ENCODE measurements around the gene WFDC5.
A peak's percentile ranks its signal among the peaks of the same experiment; 100 is the strongest.

The WFDC5 gene

DNA sequence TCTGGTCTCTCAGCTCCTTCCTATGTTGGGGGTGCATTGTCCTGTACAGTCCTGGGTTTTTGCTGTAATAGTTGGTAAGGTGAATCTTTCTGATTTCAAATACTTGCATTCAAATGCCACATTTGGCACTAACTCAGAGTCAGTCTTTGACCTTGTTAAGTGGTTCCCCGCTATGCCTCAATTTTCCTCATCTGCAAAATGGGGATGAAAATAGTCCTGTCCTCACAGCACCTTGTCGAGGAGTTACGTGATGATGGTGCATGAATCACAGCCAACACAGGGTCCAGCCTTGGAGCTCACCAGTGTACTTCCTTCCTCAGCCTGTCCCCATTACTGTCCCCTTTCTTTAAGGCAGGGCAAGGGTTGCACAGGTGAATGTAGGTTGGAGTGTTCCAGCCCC, 1.1 kb downstream of the WFDC5 start:
- DNase-seq = no peak

GRCh38 chr20:45112754-45113153, 2.2 kb downstream of the WFDC5 start:
- no peak for DNase-seq

- no peak for DNase-seq
Observed at GRCh38 chr20:45111799-45112471, 3.0 kb downstream of the WFDC5 start.

DNA sequence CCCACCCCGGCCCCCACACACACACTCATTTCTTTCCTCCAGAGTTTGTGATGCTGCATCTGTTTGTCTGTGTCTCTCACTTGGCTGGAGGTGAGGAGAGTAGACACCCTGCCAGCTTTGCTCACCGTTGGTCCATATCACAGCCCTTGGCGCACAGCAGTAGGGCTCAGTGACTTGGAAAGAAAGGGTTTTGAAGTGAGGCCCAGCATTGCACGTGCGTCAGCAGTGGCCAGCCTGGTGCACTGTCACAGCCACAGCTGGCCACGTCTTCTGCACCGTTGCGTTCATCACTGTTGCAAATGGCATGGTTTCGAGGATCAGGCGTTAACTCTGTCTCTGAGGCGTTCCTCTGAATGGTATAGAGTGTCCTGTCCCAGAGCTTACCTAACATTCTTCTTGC, 3.7 kb downstream of the WFDC5 start:
- no peak for DNase-seq

DNA sequence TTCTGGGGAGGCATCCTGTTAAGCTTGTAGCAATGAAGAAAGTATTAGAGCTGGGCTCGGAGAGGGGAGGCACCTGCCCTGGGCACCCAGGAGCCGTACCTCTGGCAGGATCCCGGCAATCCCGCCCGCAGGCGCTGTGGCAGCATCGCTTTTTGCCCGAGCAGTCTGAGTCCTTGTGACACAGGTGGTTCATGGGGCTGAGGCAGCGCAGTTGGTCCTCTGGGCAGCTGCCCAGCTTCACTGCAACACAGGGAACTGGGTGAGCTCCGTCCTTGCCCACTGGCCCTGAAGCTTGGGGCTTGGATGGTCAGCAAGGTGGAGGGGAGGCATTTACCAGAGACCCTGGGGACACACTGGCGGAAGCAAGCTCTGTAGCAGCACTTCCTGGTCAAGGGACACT, 4.7 kb downstream of the WFDC5 start:
- DNase-seq = no peak

- no peak for DNase-seq
Observed at GRCh38 chr20:45109634-45110033, 5.3 kb downstream of the WFDC5 start.

DNA sequence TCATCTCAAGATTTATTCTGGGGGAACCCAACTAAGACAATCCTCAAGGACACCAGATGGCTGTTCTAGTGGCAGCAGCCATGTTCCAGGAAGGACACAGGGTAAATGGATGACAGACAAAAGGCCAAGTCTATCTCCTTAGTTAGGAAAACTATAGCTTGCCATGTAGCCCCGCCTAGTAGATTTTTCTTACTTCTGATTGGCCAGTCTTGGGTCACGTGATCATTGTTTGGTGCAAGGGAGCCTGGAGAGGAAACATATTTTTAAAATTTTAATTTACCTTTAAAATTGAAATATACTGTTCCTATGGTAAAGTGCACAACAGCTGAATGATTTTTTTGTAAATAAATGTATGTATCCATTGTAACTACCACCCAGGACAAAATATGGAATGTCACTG, 9.7 kb downstream of the WFDC5 start:
- DNase-seq = no peak

DNA sequence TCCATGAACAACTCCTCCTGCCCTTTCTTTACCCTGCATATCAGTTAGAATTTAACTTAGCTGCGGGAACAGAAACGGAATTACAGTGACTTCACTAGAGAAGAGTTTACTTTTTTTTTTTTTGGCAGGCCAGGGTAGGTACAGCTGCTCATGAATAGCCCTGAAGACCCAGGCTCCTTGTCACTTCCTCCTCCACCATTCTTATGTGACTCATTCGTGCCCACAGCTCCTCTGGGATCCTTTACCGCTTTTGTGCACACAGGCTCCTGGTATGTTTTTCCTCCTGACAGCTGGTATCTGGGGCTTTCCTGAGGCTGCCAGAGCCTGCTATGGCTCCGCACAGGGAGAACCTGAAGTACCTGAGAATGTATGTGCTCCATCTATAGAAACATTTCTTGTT, 10.2 kb downstream of the WFDC5 start:
- no peak for DNase-seq

DNA sequence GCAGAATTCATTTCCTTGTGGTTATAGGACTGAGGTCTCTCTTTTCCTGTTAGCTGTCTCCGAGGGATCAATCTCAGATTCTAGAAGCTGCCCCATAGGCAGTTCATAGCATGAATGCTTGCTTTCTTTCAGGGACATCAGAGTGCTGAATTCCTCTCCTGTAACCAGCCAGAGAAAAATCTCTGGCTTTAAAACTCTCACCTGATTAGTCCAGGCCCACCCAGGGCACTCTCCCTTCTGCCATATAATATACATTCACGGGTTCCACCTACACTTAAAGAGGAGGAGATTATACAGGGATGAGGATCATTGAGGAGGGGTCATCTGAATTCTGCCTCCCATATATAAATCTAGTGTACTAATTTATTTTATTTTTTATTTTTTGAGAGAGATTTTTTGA, 11.9 kb downstream of the WFDC5 start:
- no peak for DNase-seq

DNA sequence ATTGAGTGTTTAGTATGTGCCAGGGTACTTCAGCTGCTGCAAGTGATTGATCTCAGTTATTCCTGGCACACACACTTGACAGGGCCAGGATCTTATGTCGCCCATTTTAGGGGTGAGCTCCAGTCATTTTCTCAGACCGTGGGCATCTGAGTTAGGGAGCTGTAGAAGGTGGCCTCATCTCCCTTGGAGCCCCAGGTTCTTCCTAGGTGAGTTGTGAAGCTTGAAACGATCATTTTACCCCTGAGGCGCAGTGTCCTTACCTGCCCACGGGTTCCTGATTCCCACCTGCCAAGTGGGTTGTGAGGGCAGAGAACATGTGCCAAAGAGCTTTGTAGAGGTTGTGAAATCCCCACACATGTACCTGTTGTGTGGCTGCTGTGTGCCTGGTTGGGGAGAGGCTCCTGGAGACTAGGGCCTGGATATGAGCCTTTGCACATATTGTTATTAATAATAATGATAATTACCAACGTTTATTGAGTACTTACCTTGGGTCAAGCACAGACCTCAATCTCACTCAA, 13.6 kb downstream of the WFDC5 start:
- no peak for DNase-seq

GRCh38 chr20:45100563-45101245, 14.3 kb downstream of the WFDC5 start, which contains the start of gene KCNS1:
Gene KCNS1 (minus strand): TSS chr20:45101127. CDS start chr20:45099236, 1,891 bp downstream.
- DNase-seq = no peak

GRCh38 chr20:45098103-45098773, 16.7 kb downstream of the WFDC5 start:
- DNase-seq = no peak

DNA sequence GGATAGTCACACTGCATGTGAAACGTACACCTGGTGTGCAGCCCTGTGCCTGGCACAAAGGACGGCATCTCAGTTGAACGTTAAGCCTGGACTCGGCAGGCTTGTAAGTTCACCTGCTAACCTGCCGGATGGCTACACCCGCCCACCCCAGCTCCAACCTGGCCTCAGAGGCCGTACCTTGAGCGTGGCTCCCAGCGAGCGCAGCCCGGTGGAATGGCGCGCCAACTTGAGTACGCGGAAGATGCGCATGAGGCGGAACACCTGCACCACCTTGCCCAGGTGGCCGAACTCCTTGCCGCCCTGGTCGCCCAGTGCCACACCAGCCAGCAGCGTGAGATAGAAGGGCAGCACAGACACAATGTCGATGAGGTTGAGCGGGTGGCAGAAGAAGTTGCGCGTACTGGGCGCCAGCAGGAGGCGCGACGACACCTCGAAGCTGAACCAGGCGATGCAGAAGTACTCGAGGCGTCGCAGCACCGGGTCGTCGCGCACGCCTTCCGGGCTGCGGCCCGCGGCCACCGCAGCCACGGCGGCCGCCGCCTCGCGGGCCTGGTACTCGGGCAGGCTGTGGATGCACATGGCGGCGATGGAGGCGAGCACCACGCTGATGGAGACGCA, 17.4 kb downstream of the WFDC5 start:
- DNase-seq = peak; percentile 46

- no peak for DNase-seq
Observed at GRCh38 chr20:45096781-45097180, 18.2 kb downstream of the WFDC5 start.

DNA sequence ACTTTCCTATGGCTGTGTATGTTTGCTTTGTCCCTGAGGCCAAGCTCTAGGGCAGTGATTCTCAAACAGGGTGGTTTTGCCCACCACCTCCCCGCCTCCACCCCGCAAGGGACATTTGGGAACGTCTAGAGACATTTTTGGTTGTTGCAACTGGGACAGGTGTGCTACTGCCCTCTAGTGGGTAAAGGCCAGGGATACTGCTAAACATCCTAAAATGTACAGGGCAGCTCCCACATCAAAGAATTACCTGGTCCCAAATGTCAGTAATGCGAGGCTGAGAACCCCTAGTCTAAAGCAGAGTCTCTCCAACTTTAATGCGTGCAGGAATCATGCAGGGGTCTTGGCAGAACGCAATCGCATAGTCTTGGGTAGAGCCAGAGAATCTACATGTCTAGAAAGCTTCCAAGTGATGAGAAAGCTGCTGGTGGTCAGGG, 19.2 kb downstream of the WFDC5 start:
- DNase-seq = peak; percentile 67

- no peak for DNase-seq
Observed at GRCh38 chr20:45094864-45095574, 20.0 kb downstream of the WFDC5 start.

DNA sequence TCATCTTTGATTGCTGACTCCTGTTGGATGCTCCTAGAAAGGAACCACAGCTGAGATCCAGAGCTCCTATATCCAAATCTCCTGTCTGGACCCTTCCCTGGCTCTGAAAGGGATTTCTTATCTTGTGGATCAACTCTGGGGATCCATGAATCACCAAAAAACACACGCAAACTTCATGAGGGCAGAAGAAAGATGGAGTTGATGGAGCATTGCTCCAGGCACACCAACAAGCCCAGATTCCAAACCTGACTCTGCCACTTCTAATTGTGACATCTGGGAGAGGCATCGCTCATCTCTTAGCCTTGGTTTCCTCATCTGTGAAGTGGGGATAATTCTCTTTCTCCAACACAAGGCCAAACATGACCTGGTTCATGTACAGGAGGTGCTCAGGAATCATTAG, 20.8 kb downstream of the WFDC5 start:
- no peak for DNase-seq

- DNase-seq = no peak
Observed at GRCh38 chr20:45092898-45093297, 22.1 kb downstream of the WFDC5 start.

DNA sequence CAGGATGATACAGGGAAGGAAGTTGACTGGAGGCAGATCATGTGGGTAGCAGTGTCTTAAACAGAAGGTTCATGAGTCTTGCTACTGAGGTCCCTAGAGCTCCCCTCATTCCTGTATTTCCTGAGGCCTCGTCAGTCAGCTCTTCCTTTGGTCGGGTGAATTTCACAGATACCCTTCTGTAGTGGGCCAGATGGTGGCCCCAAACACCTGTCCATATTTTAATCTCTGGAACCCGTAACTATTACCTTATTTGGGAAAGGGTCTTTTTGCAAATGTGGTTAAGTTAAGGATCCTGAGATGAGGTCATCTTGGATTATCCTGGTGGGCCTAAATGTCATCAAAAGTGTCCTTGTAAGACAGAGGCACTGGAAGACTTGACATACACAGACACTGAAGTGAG, 23.6 kb downstream of the WFDC5 start:
- DNase-seq = no peak

- no peak for DNase-seq
Observed at GRCh38 chr20:45090481-45090880, 24.5 kb downstream of the WFDC5 start.

GRCh38 chr20:45088247-45088646, 26.7 kb downstream of the WFDC5 start:
- DNase-seq = no peak

GRCh38 chr20:45087814-45088213, 27.2 kb downstream of the WFDC5 start:
- no peak for DNase-seq
